HL-60 (cell line): ENCODE measurements around the gene TMTC2.

ENCODE experiments used
- DNase-seq, 2 experiments: peaks; one replicate each; pipeline ENCODE4 v3.0.0-alpha.2; 2010 to 2020; ENCODE audit warnings: low read depth in 1 of 2, low spot score in 1 of 2
- H3K27ac ChIP-seq: fragments of 250-450 bp; sonication (Bioruptor Pico); replicated peaks from 2 replicates; pipeline ENCODE4 v1.5.1; 2020; ENCODE audit warnings: mild to moderate bottlenecking, moderate library complexity
- H3K27me3 ChIP-seq: fragments of 250-450 bp; sonication (Bioruptor Pico); 2 replicates; pipeline ENCODE4 v1.5.1; 2021; ENCODE audit warnings: mild to moderate bottlenecking, moderate library complexity; ENCODE audit not compliant: insufficient read depth, poor library complexity, severe bottlenecking
- H3K4me3 ChIP-seq: replicated peaks from 2 replicates; pipeline ENCODE4 v1.5.1; 2011; ENCODE audit warnings: mild to moderate bottlenecking, control low read depth, low read length; ENCODE audit not compliant: insufficient read depth
- CTCF ChIP-seq: IDR thresholded peaks from one replicate; pipeline ENCODE4 v1.5.1; 2011; ENCODE audit warnings: low read length, control low read depth, inconsistent platforms; ENCODE audit not compliant: insufficient read depth
- GABPA ChIP-seq: IDR thresholded peaks from 2 replicates; pipeline ENCODE4 v1.6.1; 2012; ENCODE audit warnings: low read depth
- POLR2AphosphoS5 ChIP-seq: IDR thresholded peaks from 2 replicates; pipeline ENCODE4 v1.6.1; 2012; ENCODE audit warnings: low read depth
- REST ChIP-seq: IDR thresholded peaks from 2 replicates; pipeline ENCODE4 v1.6.1; 2012; ENCODE audit warnings: low read depth; ENCODE audit not compliant: insufficient replicate concordance
- SPI1 ChIP-seq: IDR thresholded peaks from 2 replicates; pipeline ENCODE4 v1.6.1; 2012; ENCODE audit warnings: low read depth, mild to moderate bottlenecking, borderline replicate concordance

The TMTC2 gene

GRCh38 chr12:82793751-82794281, 107.1 kb downstream of the TMTC2 start:
- no peak overlapping the region for H3K4me3 ChIP-seq
- DNase-seq: no peak
- TF ChIP-seq REST (no peak), CTCF (no peak)
- no peak overlapping the region for H3K27ac ChIP-seq
- no peaks in the 10 kb centered on the region for H3K27me3 ChIP-seq

GRCh38 chr12:82797480-82797879, 110.8 kb downstream of the TMTC2 start:
- TF ChIP-seq CTCF: no peak
- TF ChIP-seq GABPA: no peak
- TF ChIP-seq SPI1: no peak
- TF ChIP-seq REST: no peak
- no peak for TF ChIP-seq POLR2AphosphoS5
- Histone ChIP-seq H3K4me3 (no peak overlapping the region), H3K27ac (no peak overlapping the region), H3K27me3 (no peaks in the 10 kb centered on the region)
- DNase-seq: no peak

GRCh38 chr12:82800185-82800584, 113.5 kb downstream of the TMTC2 start:
- no peak overlapping the region for H3K27ac ChIP-seq
- no peak overlapping the region for H3K4me3 ChIP-seq
- TF ChIP-seq CTCF (no peak), POLR2AphosphoS5 (no peak), REST (no peak), SPI1 (no peak), GABPA (no peak)
- H3K27me3 ChIP-seq: no peaks in the 10 kb centered on the region
- DNase-seq: no peak
